GM12864 (cell line): ENCODE measurements around the gene GPR32.
"Not testable (repeated sequence)": the region's sequence is repeated elsewhere in the genome, so short reads cannot be mapped to it uniquely, and the experiment has no call there.

ENCODE experiments used
- DNase-seq: peaks from one replicate; pipeline ENCODE4 v3.0.0-alpha.2; 2011; ENCODE audit warnings: low read depth
- H3K4me3 ChIP-seq: 2 replicates; pipeline ENCODE4 v1.5.1; 2011; ENCODE audit warnings: mild to moderate bottlenecking, low read depth, low read length, control low read depth
- CTCF ChIP-seq: IDR thresholded peaks from 2 replicates; pipeline ENCODE4 v1.5.1; 2011; ENCODE audit warnings: low read depth, mild to moderate bottlenecking, moderate library complexity, low read length, control low read depth, inconsistent platforms; ENCODE audit errors: missing control alignments

GPR32 gene

GRCh38 chr19:50768277-50768676 is 2.0 kb upstream of the GPR32 start:
- no peak for TF ChIP-seq CTCF
- no peak for DNase-seq
- H3K4me3 ChIP-seq, result no peak overlapping the region

- no peak overlapping the region for H3K4me3 ChIP-seq
- no peak for TF ChIP-seq CTCF
- no peak for DNase-seq
These were observed 624 bp downstream of the GPR32 start for GRCh38 chr19:50770888-50771287.

- no peak overlapping the region for H3K4me3 ChIP-seq
- DNase-seq, result no peak
- TF ChIP-seq CTCF, result no peak
These were observed 2.2 kb downstream of the GPR32 start for GRCh38 chr19:50772476-50772875.

- H3K4me3 ChIP-seq, DNase-seq: not testable (repeated sequence)
These were observed 2.6 kb downstream of the GPR32 start for GRCh38 chr19:50772912-50773311.

GRCh38 chr19:50773454-50773853 is 3.2 kb downstream of the GPR32 start:
- DNase-seq, result not testable (repeated sequence)

GRCh38 chr19:50776131-50776530 is 5.9 kb downstream of the GPR32 start:
- no peak overlapping the region for H3K4me3 ChIP-seq
- DNase-seq, result no peak
- TF ChIP-seq CTCF, result no peak

More at GRCh38 chr19:50773454-50773853, 3.2 kb downstream of the GPR32 start:
- H3K4me3 ChIP-seq, result not testable (repeated sequence)

GRCh38 chr19:50777261-50777660 is 7.0 kb downstream of the GPR32 start:
- no peak overlapping the region for H3K4me3 ChIP-seq
- TF ChIP-seq CTCF, result no peak
- no peak for DNase-seq

- no peak overlapping the region for H3K4me3 ChIP-seq
- TF ChIP-seq CTCF, result no peak
- no peak for DNase-seq
These were observed 7.6 kb downstream of the GPR32 start for GRCh38 chr19:50777830-50778303.
